NOMO-1 treated with dmso at 0.1 percent for 144 hours (cell line): ENCODE data around the gene ABCB10.
"Not testable (repeated sequence)": the region's sequence is repeated elsewhere in the genome, so short reads cannot be mapped to it uniquely, and the experiment has no call there.

ENCODE experiments used
- DNase-seq: peaks from one replicate; lab custom pipeline; 2025; ENCODE audit not compliant: unreplicated experiment; lab: John Stamatoyannopoulos, UW

ABCB10 gene

DNA sequence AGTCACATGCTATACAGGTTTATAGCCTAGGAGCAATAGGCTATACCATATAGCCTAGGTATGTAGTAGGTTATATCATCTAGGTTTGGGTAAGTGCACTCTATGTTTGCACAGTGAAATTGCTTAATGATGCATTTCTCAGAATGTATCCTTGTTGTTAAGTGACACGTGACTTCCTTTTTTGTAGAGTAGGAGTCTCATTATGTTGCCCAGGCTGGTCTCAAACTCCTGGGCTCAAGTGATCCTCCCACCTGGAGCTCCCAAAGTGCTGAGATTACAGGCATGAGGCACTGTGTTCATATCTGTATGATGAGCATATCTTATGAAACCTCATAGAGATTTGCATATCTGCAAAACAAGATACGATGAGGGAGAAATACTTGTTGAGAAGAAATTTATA, 13.8 kb upstream of the ABCB10 start:
- DNase-seq, result no peak

DNA sequence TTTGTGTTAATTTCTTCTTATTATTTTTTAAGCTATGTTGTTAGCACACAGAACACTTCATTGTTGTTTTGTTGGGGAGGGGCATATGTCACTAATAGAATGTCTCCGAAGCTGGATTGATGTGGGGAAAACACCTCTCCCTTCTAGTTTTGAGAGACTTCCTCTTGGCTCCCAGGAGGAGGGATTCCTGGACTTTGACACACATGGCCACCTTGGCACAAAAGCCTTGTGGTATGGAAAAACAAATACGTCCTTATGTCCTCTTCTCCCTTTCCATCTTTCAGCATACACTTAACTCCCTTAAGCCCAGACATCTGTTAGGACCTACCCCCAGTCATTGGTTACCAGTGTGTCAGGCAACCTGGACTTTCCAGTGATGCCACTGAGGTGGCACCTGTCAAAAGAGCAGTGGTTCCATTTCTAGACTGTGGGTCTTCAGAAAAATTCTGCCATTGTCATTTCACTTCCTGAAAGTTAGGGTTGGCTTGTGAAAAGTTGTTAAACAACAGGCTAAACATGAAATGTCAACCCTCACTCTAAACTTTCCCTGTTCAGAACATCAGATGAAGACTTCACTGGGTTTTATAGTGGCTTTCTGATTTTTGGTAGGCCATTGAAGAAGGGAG, 12.5 kb upstream of the ABCB10 start:
- DNase-seq, result no peak

DNA sequence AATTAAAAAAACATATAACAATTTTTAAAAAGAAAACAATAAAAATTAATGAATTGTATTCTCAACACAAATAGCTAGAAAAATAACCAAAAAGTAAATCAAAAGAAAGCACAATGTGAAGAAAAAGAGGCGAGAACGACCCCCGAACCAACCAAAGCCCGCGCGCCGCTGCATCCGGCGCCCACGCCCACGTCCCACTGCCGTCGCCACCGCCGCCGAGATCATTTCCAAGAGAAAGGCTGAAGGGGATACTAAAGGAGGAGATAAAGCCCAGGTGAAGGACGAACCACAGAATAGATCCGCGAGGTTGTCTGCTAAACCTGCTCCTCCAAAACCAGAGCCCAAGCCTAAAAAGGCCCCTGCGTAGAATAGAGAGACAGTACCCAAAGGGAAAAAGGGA, 11.8 kb upstream of the ABCB10 start:
- no peak for DNase-seq

DNA sequence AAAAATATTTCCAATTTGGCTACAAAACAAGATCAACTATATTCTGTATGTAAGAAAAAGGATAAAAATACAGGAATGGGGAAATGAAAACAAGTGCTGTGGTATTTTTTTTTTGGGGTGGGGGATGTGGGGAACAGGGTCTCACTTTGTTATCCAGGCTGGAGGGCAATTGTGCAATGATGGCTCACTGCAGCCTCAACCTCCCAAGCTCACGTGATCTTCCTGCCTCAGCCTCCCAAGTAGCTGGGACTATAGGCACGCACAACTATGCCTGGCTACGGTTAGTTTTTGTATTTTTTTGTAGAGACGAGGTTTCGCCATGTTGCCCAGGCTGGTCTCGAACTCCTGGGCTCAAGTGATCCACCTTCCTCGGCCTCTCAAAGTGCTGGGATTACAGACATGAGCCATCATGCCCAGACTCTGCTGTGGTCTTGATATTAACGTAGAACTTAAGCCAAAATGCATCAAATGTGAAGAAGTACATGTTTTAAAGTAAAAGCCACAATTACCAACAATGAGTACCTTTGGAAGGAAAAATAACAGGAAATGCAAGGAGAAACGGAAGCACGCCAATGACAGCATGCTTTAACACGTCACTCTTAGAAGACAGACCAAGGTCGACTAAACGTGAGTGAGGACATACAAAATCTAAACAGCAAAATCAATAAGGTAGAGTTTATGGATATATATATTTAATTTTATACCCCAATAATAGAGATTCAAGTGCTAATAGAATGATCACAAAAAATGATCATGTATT, 8.8 kb upstream of the ABCB10 start:
- no peak for DNase-seq

DNA sequence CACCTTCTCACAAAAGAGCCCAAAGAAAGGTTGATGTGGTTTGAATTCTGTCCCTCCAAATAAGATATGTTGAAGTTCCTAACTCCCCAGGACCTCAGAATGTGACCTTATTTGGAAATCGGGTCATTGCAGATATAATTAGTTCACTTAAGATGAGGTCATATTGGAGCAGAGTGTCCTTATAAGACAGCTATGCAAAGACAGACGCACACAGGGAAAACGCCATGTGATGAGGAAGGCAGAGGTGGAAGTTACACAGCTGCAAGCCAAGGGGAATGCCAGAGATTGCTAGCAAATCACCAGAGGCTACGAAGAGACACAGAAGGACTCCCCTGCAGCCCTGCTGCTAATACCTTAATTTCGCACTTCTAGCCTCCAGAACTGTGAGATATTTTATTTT, 5.2 kb upstream of the ABCB10 start:
- no peak for DNase-seq

DNA sequence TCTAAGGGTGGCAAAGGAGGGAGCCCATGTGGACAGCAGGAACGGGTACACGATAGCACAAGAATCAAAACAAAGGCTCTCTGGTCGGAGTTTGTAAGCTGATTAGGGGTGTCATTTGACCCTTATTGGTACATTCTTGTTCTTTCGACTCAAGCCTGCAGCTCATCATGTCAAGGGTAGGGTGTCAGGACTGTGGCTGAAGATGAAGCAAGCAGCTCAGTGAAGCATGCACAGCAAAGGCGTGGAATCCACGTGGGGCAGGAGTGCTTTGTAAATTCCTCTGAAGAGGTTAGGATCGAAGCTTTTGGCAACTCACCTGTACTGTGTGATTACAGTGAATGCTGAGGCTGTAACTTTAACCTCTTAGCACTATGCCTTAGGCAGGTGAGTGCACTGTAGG, 4.7 kb upstream of the ABCB10 start:
- DNase-seq, result no peak

DNA sequence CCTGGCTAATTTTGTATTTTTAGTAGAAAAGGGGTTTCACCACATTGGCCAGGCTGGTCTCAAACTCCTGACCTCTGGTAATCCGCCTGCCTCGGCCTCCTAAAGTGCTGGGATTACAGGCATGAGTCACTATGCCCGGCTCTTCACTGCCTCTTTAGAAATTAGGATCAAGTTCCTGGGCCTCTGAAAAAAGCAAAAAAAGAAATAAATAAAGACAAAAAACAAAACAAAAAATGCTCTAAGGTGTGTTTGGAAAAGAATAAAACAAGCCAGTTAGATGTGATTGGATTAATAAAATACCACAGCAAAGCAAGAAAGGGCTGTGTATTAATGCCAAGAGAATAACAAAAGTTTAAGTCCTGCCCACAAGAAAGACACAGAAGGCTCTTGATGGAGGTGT, 4.2 kb upstream of the ABCB10 start:
- DNase-seq, result no peak

DNA sequence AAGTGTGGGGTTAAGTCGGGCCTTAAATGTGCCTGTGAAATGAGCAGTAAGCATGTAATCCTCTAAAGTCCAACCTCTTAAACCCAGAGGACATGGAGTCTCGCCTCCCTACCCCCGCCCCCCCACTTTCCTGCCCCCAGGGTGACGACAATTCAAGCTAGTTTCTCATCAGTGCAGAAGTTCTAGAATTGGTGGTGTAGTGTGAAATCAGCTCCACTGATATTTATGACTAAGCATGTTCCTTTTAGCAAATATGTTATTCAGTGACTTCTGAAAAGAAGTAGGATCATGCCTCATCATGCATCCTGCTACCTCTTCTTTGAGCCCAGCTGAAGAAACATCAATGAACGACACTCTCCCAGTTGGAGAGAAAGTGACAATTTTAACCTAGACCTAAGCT, 2.6 kb upstream of the ABCB10 start:
- no peak for DNase-seq

DNA sequence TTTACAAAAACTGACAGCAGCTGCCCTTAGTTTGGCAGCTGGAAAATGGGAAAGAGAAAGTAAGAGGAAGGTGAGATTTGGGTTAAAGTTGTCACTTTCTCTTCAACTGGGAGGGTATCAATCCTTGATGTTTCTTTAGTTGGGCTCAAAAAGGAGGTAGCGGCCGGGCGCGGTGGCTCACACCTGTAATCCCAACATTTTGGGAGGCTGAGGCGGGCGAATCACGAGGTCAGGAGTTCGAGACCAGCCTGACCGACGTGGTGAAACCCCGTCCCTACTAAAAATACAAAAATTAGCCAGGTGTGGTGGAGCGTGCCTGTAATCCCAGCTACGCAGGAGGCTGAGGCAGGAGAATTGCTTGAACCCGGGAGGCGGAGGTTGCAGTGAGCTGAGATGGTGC, 1.6 kb upstream of the ABCB10 start:
- not testable (repeated sequence) for DNase-seq

DNA sequence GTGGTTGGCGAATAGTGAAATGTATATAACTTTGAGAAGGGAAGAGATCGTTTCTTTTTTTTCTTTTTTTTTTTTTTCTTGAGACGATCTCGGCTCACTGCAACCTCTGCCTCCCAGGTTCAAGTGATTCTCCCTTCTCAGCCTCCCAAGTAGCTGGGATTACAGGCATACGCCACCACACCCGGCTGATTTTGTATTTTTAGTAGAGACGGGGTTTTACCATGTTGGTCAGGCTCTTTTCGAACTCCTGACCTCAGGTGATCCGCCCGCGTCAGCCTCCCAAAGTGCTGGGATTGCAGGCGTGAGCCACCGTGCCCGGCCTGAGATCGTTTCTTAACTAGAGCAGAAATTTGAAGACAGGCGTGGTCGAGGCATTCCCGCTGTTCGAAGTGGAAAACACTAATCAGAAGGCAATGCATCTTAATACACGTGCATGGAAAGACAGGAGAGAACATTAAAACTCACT, 862 bp upstream of the ABCB10 start:
- DNase-seq, result not testable (repeated sequence)

DNA sequence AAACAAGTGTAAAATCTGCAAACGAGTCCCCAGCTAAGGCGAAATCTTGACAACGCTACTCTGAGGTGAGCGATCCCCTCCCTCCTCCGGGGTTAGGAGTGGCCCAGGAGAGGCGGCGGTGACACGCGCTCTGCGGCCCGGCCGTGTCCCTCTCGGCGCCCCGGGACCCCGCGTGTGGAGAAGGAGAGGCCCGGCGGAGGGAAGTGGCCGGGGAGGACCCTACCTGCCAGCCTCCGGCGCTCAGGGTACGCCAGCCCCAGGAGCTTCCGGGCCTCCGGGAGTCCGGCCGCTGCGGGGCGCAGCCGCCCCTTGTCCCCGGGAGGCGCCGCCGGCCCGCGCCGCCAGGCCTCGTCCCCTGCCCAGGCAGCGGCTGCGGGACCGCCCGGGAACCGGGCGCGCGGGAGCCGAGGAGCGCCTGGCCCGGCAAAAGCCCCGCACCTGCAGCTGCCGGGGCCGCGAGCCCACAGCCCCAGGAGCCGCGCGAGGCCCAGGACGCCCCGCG, 543 bp downstream of the ABCB10 start:
- no peak for DNase-seq

DNA sequence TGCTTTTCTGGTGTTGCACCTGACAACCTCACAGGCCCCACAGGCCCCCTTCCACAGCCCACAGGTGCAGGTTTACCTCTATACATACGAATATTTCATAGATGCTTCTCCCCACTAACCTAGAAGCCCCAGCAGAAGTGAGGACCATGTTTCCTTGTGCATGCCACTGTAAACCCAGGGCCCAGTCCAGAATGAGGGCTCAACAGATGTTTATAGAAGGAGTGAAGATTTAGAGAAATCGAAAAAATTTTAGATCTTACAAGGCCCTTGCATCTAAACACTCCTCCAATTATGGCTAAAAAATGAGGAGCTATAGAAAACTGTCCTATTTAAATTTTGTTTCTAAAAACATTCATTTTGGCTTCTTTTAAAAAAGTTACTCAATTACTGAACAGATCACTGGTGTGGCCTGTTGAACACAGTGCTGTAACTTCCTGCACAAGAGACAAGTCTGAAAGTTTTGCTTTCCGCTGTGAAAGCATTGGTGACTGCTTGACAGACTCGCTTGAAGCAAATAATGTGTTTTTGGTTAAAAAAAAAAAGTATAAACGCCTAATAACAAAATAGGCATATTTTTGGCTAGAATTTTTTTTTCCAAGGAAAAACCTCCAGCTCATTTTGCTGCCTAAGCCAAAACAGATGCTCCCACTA, 1.2 kb downstream of the ABCB10 start:
- DNase-seq, result no peak

DNA sequence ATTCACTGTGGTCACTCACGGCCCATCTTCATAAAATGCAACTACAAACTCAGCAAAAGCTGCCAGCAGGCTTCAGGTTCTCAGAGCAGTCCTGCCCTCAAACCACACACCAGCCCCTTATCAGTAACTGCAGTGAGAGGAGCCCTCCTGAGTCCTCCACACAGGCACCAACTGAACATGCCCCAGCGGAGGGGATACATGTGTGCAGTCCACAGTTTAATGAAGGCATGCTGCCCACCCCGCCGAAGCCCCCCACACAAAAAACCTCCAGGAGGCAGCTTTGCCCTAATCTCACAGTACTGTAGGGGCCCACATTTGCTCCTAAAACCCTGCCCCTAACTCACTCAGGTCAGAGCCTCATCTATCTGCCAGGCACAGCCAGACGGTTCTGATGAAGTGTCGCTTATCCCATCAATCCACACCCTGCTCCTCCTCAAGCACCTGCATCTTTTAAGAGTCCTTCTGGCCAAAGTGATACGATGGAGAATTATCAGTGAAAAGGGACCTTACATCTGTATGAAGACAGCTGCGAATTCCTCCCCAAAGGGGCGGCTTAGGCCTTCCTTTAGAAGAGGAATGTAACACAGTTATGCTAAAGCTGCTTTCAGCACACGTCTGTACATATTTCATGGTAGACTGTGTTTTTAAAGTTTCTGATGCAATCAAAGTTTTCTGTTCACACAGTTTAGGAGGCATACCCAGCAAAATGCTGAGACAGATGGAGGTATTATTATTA, 3.5 kb downstream of the ABCB10 start:
- DNase-seq, result no peak

DNA sequence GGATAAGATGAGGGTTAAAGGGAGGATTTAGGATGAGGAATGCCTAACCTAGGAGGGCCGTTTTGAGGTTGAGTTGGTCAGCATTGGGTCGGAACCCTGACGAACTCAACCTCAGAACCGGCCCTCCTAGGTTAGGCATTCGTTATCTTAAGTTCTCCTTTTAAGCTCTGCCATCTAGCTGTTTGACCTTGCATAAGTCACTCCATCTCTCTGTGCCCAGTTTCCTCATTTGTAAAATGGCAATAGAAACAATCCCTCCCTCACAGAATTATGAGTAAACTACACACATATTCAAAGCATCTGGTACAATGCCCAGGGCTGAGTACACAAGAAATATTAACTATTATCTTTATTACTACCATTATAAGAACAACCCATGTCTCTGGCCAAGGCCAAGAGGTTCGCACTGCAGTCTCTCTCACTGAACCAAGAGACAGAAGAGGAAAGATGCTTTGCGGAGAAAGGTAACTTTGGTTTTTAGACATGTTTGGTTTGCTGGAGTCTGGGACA, 4.8 kb downstream of the ABCB10 start:
- DNase-seq, result no peak

DNA sequence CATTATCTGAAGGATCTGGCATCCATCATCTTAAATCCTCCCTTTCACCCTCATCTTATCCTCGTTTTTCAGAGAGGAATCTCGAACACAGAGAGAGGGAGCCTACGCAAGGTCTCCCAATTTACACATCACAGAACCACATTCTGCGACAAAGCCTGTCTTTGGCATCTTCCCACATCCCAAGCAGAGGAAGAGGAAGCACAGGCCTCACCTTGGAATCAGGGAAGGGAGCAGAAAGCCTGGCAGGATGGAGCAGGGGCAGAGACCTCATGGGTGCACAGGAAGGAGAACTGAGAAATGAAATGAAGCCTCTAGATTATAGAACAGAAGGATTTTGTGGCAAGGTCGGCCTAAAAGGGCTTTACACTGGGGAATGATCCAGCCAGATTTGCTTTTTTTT, 5.8 kb downstream of the ABCB10 start:
- DNase-seq, result no peak

DNA sequence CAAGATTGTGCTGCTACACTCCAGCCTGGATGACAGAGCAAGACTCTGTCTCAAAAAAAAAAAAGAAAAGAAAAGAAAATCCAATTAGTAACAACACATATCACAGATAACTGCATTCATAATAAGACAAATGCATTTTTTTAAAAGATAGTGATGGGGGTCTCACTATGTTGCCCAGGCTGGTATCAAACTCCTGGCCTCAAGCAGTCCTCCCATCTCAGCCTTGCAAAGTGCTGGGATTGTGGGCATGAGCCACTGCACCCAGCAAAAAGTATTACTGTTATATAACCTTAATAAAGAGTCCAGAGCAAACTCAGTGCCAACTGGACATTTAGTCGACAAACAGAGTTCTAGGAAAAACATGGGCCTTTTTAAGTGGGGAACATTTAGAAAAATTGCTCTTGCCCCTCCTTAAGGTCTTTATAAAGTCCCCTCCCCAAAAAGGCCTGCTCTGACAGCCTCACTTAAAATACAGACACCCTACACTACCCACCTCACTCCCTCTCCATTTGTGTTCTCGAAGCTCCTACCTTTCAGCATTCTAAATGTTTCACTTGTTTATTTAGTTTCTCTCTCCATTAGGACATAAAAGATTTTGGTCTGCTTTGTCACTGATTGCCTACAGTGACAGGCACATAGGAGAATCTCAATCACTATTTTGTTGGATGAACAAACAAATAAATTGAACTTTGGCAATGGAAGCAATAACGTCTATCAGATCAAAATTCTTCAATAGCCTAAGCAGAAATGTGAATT, 7.5 kb downstream of the ABCB10 start:
- DNase-seq, result no peak

DNA sequence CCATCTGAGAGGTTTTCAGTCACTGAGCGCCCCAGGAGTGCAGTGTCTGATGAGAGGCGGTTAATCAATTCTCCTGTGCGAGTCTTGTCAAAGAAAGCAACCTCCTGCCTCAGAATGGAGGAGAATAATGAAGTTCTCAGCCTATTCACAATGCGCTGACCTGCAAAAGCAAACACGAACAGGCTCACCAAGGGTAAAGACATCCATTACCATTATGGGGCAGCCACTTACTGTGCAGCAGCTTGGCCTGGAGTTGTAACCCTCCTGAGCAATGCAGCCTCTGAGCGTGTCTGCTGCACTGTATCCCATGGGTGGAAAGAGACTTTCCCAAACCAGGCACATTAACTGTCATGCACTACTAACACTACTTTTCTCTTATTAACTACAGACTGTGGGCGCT, 11.0 kb downstream of the ABCB10 start:
- DNase-seq, result no peak

DNA sequence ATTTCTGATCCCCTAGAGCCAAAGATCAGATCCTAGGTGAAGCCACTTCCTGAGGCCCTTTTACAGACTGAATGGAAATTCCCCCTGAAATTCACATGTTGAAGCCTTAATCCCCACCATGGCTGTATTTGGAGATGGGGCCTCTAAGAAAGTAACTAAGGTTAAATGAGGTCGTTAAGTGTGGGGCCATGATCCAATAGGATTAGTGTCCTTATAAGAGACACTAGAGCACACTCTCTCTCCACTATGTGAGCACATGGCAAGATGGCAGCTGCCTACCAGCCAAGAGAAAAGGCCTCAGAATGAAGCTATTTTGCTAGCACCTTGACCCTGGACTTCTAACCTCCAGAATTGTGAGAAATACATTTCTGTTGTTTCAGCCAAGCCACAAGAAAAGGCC, 13.9 kb downstream of the ABCB10 start:
- DNase-seq, result no peak

DNA sequence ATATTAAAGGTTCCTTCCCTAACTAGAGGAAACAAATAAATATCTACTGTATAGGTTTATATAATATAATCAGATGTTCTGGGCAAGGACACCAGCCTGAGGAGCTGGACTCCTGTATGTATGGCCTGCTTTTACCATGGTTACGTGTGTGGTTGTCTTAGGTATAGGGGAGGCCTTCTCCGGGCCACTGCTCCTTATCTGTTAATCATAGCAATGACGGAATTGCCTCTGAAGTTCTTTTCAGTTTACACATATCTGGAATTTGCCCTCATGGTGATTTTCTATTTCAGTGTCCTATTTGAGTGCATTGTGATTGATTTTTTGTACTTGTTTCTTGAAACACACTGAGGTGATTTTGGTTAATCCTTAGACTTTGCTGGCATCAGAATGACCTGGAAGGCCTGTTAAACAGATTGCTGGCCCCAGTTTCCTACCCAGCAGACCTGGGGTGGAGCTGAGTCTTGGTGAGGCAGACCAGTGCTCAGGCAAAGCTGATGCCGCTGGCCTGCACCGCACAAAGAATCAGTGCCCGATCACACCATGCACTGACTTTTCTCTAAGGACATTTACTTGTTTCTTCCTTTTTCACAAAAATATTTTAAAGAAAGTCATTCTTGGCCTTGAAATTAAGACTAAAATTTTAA, 18.5 kb downstream of the ABCB10 start:
- DNase-seq, result no peak

DNA sequence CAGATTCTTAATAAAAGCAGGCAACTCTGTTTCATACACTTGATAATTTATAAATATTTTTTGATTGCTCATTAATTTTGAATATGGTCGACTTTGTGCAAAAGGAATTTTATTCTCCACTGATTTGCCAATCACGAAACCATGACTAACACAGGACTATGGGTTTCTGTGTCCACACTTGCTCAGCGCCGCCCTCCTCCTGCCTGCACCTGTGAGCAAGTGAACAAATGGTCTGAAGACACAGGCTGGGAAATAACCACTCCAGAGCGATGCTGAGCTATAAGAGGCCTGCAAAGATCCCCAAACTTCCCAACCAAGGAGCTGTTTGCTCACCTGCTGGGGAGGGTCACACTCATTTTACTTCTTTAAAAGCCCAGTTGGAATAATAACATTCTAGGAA, 19.6 kb downstream of the ABCB10 start:
- DNase-seq, result no peak
